IPS DF 6.9 (cell line): ENCODE measurements around the gene TNFRSF6B.
A peak's percentile ranks its signal among the peaks of the same experiment; 100 is the strongest.

ENCODE experiments used
- DNase-seq: peaks from one replicate; pipeline ENCODE4 v3.0.0-alpha.2; 2013; ENCODE audit warnings: low read depth, low spot score
- H3K27ac ChIP-seq: one replicate; pipeline ENCODE4 v1.5.1; 2013; ENCODE audit warnings: low read length, control low read depth
- H3K27me3 ChIP-seq: 2 replicates; pipeline ENCODE4 v1.6.1; 2013; ENCODE audit warnings: mild to moderate bottlenecking, low read length; ENCODE audit not compliant: control insufficient read depth, insufficient read depth
- H3K36me3 ChIP-seq: 2 replicates; pipeline ENCODE4 v1.6.1; 2013; ENCODE audit warnings: low read length; ENCODE audit not compliant: control insufficient read depth, insufficient read depth
- H3K4me1 ChIP-seq: 2 replicates; pipeline ENCODE4 v1.6.1; 2013; ENCODE audit warnings: low read length; ENCODE audit not compliant: control insufficient read depth, insufficient read depth
- H3K4me3 ChIP-seq: 2 replicates; pipeline ENCODE4 v1.5.1; 2013; ENCODE audit warnings: mild to moderate bottlenecking, low read length
- H3K9me3 ChIP-seq: 2 replicates; pipeline ENCODE4 v1.6.1; 2013; ENCODE audit warnings: low read length, inconsistent platforms; ENCODE audit not compliant: control insufficient read depth, insufficient read depth
- WGBS: extraction: QIAGEN DNeasy Blood & Tissue Kit; methylation state at CpG from one replicate; pipeline ENCODE4 v1.1.7; 2013; ENCODE audit warnings: mixed read lengths, missing lambda C conversion rate; ENCODE audit not compliant: insufficient read length, insufficient coverage; 5-methylcytosine and 5-hydroxymethylcytosine counted together

The TNFRSF6B gene

DNA sequence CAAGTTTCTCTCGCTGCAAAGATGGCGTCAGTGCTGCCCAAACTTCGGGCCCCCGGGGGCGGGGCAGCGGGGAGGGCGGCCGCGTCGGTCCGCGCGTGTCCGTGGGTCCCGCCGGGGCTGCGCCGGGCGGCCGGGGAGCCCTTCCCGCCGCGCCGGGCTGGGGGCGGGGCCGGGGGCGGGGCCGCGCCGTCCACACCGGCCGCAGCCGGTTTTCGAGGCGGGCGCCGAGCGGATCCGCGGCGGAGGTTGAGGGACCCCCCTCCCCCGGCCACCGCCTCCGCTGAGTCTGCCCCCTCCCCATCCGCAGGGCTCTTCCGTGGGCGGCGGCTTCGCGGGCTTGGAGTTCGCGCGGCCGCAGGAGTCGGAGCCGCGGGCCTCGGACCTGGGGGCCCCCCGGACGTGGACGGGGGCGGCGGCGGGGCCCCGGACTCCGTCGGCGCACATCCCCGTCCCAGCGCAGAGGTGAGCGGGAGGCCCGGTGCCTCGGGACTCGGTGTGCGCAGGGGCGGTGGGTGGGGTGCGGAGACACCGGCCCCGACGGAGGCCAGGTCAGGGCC, 43.7 kb downstream of the TNFRSF6B start:
- no CpG with 5 or more reads among the region's 80 CpGs for WGBS
- Histone ChIP-seq H3K4me3 (peak overlapping the region; percentile 36; the same call in 1 of the 2 replicates), H3K27ac (no peak overlapping the region), H3K4me1 (peaks cover 6% of the 10 kb centered on the region), H3K9me3 (no peaks in the 10 kb centered on the region), H3K36me3 (peaks cover 2% of the 10 kb centered on the region; the same call in 1 of the 2 replicates), H3K27me3 (no peaks in the 10 kb centered on the region)
- DNase-seq = no peak

DNA sequence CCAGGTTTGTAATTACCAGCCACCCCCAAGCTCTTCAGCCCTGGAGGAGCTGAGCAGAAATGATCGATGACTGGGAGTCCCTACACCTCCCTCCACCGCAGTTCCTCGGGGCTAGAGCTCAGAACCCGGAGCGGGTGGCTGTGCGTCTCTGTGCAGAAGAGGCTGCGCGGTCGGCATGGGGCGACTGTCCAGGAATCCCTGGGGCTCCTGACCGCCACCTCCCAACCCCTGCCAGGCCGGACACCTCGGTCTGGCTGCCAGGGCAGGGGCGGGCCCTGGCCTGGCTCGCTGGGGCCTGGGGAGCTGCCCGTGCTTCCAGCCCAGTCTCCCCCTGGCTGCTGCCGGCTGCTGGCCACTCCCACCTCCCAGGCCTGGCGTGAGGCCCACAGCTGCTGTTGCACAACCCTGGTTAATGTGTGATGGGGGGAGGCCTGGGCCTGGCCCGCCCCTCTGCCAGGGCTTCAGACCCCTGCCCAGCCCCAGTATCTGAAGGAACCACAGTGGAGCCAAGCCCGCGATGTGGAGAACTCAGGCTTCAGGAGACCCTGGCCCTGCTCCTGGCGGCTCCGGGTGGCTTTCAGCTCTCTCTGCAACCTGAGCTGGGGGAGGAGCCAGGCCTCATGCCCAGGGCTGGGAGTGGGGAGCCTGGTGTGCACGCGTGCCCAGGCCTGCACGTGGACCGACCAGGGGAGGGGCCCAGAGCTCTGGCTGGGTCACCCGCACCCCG, 44.3 kb downstream of the TNFRSF6B start:
- Histone ChIP-seq H3K36me3 (peaks cover 2% of the 10 kb centered on the region; the same call in 1 of the 2 replicates), H3K9me3 (no peaks in the 10 kb centered on the region), H3K4me1 (peaks cover 6% of the 10 kb centered on the region), H3K4me3 (peak overlapping the region; percentile 36; the same call in 1 of the 2 replicates), H3K27me3 (no peaks in the 10 kb centered on the region), H3K27ac (no peak overlapping the region)
- no CpG with 5 or more reads among the region's 29 CpGs for WGBS
- DNase-seq = no peak

DNA sequence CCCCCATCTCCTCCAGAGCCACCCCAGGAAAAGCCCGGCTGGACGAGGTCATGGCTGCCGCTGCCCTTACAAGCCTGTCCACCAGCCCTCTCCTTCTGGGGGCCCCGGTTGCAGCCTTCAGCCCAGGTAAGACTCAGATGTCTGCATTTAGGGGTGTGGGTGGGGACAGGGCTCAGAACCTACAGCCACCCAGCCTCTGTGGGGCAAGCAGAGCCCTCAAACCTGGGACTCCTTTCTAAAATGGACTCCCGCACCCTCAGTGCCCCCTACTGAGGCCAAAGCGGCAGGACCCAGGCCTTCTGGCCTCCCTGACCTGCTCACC, 44.9 kb downstream of the TNFRSF6B start:
- H3K27ac ChIP-seq = no peak overlapping the region
- WGBS = no CpG with 5 or more reads among the region's 6 CpGs
- no peaks in the 10 kb centered on the region for H3K9me3 ChIP-seq
- peaks cover 6% of the 10 kb centered on the region for H3K4me1 ChIP-seq
- H3K4me3 ChIP-seq = no peak overlapping the region; the same call in 1 of the 2 replicates
- H3K27me3 ChIP-seq = no peaks in the 10 kb centered on the region
- H3K36me3 ChIP-seq = peaks cover 5% of the 10 kb centered on the region
- DNase-seq = no peak

DNA sequence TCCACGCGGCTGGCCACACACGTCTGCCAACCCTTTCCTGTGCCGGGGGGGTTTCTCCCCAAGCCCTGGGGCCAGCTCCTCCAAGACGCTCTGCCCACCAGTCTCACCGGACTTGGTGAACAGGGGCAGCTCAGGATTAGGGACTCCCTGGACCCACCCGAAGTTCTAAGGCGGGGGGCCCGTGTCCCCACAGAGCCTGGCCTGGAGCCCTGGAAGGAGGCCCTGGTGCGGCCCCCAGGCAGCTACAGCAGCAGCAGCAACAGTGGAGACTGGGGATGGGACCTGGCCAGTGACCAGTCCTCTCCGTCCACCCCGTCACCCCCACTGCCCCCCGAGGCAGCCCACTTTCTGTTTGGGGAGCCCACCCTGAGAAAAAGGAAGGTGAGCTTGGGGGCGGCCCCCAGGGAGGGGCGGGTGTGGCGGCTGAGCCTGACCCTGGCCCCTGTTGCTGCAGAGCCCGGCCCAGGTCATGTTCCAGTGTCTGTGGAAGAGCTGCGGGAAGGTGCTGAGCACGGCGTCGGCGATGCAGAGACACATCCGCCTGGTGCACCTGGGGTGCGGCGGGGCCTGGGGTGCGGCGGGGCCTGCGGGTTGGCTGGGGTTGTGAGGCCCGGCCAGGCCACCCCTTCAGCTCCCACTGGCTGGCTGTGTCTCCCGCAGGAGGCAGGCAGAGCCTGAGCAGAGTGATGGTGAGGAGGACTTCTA, 45.4 kb downstream of the TNFRSF6B start:
- H3K9me3 ChIP-seq = no peaks in the 10 kb centered on the region
- H3K27ac ChIP-seq = no peak overlapping the region
- no CpG with 5 or more reads among the region's 30 CpGs for WGBS
- H3K4me1 ChIP-seq = peaks cover 6% of the 10 kb centered on the region
- H3K36me3 ChIP-seq = peaks cover 5% of the 10 kb centered on the region
- H3K4me3 ChIP-seq = no peak overlapping the region
- no peak for DNase-seq
- H3K27me3 ChIP-seq = no peaks in the 10 kb centered on the region

DNA sequence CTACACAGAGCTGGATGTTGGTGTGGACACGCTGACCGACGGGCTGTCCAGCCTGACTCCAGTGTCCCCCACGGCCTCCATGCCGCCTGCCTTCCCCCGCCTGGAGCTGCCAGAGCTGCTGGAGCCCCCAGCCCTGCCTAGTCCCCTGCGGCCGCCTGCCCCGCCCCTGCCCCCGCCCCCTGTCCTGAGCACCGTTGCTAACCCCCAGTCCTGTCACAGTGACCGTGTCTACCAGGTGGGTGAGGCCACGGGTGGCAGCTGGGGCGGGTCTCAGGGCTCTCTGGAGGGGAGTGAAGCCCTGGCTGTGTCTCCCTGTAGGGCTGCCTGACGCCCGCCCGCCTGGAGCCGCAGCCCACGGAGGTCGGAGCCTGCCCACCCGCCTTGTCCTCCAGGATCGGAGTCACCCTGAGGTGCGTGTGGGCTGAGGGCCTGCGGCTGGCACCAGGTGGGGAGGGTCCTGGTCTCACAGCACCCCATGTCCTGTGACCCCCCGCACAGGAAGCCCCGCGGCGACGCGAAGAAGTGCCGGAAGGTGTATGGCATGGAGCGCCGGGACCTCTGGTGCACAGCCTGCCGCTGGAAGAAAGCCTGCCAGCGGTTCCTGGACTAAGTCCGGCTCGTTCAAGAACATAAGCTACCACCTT, 46.1 kb downstream of the TNFRSF6B start:
- Histone ChIP-seq H3K27me3 (no peaks in the 10 kb centered on the region), H3K4me1 (peaks cover 6% of the 10 kb centered on the region), H3K27ac (no peak overlapping the region), H3K9me3 (no peaks in the 10 kb centered on the region), H3K36me3 (peaks cover 5% of the 10 kb centered on the region), H3K4me3 (no peak overlapping the region)
- DNase-seq = no peak
- WGBS = no CpG with 5 or more reads among the region's 37 CpGs

DNA sequence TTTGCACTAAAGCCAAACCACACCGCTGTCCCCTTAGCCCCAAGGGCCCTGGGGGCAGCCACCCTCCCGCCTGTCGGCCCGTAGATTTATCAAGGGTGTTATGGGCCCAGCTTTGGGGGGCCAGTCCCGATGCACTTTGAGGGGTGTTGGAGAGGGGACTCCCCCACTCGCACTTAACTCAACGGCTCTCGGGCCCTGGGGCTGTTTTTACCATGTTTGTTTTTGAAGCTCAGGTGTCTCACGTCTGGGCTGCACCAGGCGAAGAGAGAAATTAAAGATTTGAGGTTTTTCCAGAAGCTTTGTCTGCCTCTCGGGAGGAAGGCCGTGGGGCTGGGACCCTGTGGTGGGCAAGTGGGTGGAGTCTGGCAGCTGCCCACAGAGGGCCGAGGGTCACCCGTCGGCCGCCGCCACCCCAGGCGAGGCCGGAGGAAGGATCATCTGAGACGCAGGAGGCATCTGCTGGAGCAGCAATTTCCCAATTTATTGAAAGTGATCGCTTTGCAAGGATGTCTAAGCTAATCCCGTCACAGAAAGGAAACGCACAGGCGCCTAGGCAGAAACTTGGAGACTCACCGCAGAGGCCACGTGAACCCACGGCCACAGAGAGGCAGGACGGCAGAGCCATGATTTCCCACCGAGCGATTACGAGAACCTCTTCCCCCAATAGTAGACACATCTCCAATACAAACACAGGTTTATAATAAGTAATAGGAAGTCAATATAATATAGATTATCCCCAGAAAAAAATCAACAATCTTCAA, 46.9 kb downstream of the TNFRSF6B start:
- no CpG with 5 or more reads among the region's 31 CpGs for WGBS

DNA sequence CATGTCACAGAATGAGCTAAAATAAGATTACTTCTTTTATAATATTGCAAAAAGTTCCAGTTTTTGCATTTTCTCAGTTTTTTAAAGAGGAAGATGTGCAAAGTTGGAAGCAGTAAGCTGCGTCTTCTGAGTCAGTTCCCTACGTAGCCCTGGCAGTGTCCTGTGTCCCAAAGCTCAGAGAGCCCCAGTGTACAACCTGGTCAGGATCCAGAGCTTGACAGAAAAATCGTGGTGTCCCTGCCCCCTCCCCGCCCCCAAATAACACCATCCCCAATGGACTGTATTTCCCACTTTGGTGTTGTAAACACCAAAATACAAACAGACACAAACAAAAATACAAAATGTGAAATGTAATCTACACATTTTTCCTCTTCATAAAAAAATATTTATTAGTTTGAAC, 47.7 kb downstream of the TNFRSF6B start:
- no peak overlapping the region for H3K4me3 ChIP-seq
- no peaks in the 10 kb centered on the region for H3K27me3 ChIP-seq
- no peak overlapping the region for H3K27ac ChIP-seq
- no CpG with 5 or more reads among the region's 4 CpGs for WGBS
- DNase-seq = no peak
- H3K36me3 ChIP-seq = peaks cover 5% of the 10 kb centered on the region
- no peaks in the 10 kb centered on the region for H3K9me3 ChIP-seq
- H3K4me1 ChIP-seq = peaks cover 1% of the 10 kb centered on the region; the same call in 1 of the 2 replicates

More for the DNA sequence above, 46.9 kb downstream of the TNFRSF6B start:
- no peak overlapping the region for H3K27ac ChIP-seq
- H3K27me3 ChIP-seq = no peaks in the 10 kb centered on the region
- H3K4me1 ChIP-seq = peaks cover 3% of the 10 kb centered on the region; the same call in 1 of the 2 replicates
- peaks cover 5% of the 10 kb centered on the region for H3K36me3 ChIP-seq
- H3K9me3 ChIP-seq = no peaks in the 10 kb centered on the region
- no peak overlapping the region for H3K4me3 ChIP-seq
- no peak for DNase-seq

DNA sequence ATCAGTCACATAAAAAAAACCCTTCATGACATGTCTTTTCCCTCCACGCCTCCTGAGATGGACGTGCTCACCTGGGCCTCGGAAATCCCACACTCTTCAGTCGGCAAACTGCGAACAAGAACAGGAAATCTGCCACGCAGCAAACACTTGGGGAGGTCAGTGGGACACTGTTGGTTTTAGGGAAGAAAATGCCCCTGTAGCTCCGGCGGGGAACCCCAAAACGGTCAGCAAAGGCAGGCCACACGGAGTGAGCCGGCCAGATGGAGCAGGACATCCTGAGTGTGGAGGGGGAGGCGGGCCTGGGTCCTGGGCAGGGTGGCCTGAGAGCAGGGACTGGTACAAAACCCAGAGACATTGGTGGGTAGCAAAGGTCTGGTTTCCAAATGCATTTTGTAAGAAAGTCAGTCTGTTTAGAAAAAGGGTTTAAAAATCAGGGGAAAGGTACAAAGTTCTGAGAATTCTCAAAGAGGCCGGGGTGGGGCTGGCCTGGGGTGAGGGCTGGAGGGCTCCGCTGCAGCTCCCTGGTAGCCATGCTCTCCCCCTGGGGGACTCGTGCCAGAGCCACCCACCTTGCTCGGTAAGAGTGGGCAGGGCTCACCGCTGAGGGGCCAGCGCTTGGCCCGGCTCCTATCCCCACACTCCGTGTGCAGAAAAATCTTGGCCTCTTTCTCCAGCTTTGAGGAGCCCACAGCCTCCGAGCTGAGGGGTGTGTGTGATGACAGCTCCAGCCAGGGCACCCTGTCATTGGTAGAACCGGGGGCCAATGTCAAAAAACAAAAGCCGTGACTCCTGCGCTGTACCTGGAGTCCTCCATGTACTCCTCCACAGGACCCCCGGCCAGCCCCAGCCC, 48.3 kb downstream of the TNFRSF6B start:
- no peak for DNase-seq
- peaks cover 1% of the 10 kb centered on the region; the same call in 1 of the 2 replicates for H3K4me1 ChIP-seq
- H3K36me3 ChIP-seq = peaks cover 5% of the 10 kb centered on the region
- no peak overlapping the region for H3K27ac ChIP-seq
- no peak overlapping the region for H3K4me3 ChIP-seq
- H3K27me3 ChIP-seq = no peaks in the 10 kb centered on the region
- no CpG with 5 or more reads among the region's 25 CpGs for WGBS
- H3K9me3 ChIP-seq = no peaks in the 10 kb centered on the region

DNA sequence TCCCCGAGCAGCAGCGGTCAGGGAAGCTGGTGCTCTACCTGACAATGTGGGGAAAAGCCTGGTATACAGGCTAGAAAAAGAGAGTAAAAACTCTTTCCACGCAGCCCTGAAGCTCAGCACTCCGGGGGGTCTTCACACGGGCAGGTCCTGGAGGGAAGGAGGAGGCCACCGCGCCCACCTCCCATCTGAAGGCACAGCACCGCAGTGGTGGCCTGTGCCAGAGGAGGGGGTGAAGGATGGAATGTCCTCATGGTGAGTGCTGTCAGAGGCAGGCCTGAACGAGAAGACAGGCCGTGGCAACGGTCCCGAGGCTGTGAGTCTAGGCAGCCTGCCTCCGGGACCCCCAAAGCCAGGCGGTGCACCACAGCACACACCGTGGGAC, 49.0 kb downstream of the TNFRSF6B start:
- Histone ChIP-seq H3K27ac (no peak overlapping the region), H3K27me3 (no peaks in the 10 kb centered on the region), H3K9me3 (no peaks in the 10 kb centered on the region), H3K4me3 (no peak overlapping the region), H3K36me3 (peaks cover 5% of the 10 kb centered on the region), H3K4me1 (peaks cover 1% of the 10 kb centered on the region; the same call in 1 of the 2 replicates)
- no CpG with 5 or more reads among the region's 15 CpGs for WGBS
- DNase-seq = no peak
